ENCODE measurements around the gene SLC7A1. TPM values are rescaled to one million over a fixed set of nuclear protein-coding genes. Genes with fewer than 3 reads are reported as not detected.

SLC7A1 gene
- total RNA-seq, 1 donor from 2014 or later = 42.4 TPM

- H3K4me3 ChIP-seq (ENCODE audit: low read depth, low read length) = no peak overlapping the region
- FAIRE-seq = no peak
- no peaks in the 10 kb centered on the region for H3K36me3 ChIP-seq (ENCODE audit: control insufficient read depth, insufficient read depth, low read length)
- peaks cover 5% of the 10 kb centered on the region for H3K27me3 ChIP-seq (ENCODE audit: control insufficient read depth, insufficient read depth, low read length)
- DNase-seq (ENCODE audit: low read depth) = no peak
- no peak for TF ChIP-seq CTCF (IDR thresholded peaks at IDR 0.05; ENCODE audit: insufficient read depth, low read length, severe bottlenecking)
Measured at GRCh38 chr13:29483623-29484022, 111.9 kb downstream of the SLC7A1 start.

GRCh38 chr13:29483211-29483610, 112.3 kb downstream of the SLC7A1 start:
- Histone ChIP-seq H3K27me3 (ENCODE audit: control insufficient read depth, insufficient read depth, low read length) (peaks cover 5% of the 10 kb centered on the region), H3K4me3 (ENCODE audit: low read depth, low read length) (no peak overlapping the region), H3K36me3 (ENCODE audit: control insufficient read depth, insufficient read depth, low read length) (no peaks in the 10 kb centered on the region)
- DNase-seq (ENCODE audit: low read depth) (no peak), FAIRE-seq (no peak)
- TF ChIP-seq CTCF (IDR thresholded peaks at IDR 0.05; ENCODE audit: insufficient read depth, low read length, severe bottlenecking) = no peak

- FAIRE-seq = no peak
- no peak for DNase-seq (ENCODE audit: low read depth)
- no peak for TF ChIP-seq CTCF (IDR thresholded peaks at IDR 0.05; ENCODE audit: insufficient read depth, low read length, severe bottlenecking)
- no peak overlapping the region for H3K4me3 ChIP-seq (ENCODE audit: low read depth, low read length)
- H3K36me3 ChIP-seq (ENCODE audit: control insufficient read depth, insufficient read depth, low read length) = no peaks in the 10 kb centered on the region
- H3K27me3 ChIP-seq (ENCODE audit: control insufficient read depth, insufficient read depth, low read length) = peaks cover 6% of the 10 kb centered on the region
Measured at GRCh38 chr13:29482504-29482903, 113.0 kb downstream of the SLC7A1 start.

GRCh38 chr13:29481603-29482002, 113.9 kb downstream of the SLC7A1 start:
- DNase-seq (ENCODE audit: low read depth) (no peak), FAIRE-seq (no peak)
- H3K36me3 ChIP-seq (ENCODE audit: control insufficient read depth, insufficient read depth, low read length) = no peaks in the 10 kb centered on the region
- no peak overlapping the region for H3K4me3 ChIP-seq (ENCODE audit: low read depth, low read length)
- no peak for TF ChIP-seq CTCF (IDR thresholded peaks at IDR 0.05; ENCODE audit: insufficient read depth, low read length, severe bottlenecking)
- peaks cover 6% of the 10 kb centered on the region for H3K27me3 ChIP-seq (ENCODE audit: control insufficient read depth, insufficient read depth, low read length)

- DNase-seq (ENCODE audit: low read depth) (no peak), FAIRE-seq (no peak)
- H3K27me3 ChIP-seq (ENCODE audit: control insufficient read depth, insufficient read depth, low read length) = peaks cover 6% of the 10 kb centered on the region
- H3K36me3 ChIP-seq (ENCODE audit: control insufficient read depth, insufficient read depth, low read length) = no peaks in the 10 kb centered on the region
- no peak overlapping the region for H3K4me3 ChIP-seq (ENCODE audit: low read depth, low read length)
- no peak for TF ChIP-seq CTCF (IDR thresholded peaks at IDR 0.05; ENCODE audit: insufficient read depth, low read length, severe bottlenecking)
Measured at GRCh38 chr13:29480893-29481525, 114.5 kb downstream of the SLC7A1 start.
